Suprapubic skin (tissue), 4 donors: ENCODE measurements around the gene FAM229B.
A peak's percentile ranks its signal among the peaks of the same experiment; 100 is the strongest.

Source experiments
- POLR2A ChIP-seq, 2 donors: fragments of 450-650 bp; IDR thresholded peaks; one replicate each; pipeline ENCODE4 v1.6.1; 2017; ENCODE audit warnings: antibody characterized with exemption in 2 of 2, mild to moderate bottlenecking in 2 of 2, moderate library complexity in 2 of 2
- POLR2AphosphoS5 ChIP-seq, 3 donors: sonication (generic); formaldehyde crosslinking; IDR thresholded peaks; one replicate each; pipeline ENCODE4 v1.6.1; 2017; ENCODE audit warnings: antibody characterized with exemption in 3 of 3
- TF ChIP-seq, protein P1 (sequence below), 2 donors: fragments of 200-600 bp in 1 of 2; fragments of 450-650 bp in 1 of 2; sonication (generic) in 1 of 2; IDR thresholded peaks; one replicate each; pipeline ENCODE4 v1.5.1; 2016 to 2019; ENCODE audit warnings: antibody characterized with exemption in 2 of 2, mild to moderate bottlenecking in 1 of 2, moderate library complexity in 1 of 2

GRCh38 chr6:112038756-112039430 is 48.5 kb upstream of the FAM229B start:
- TF ChIP-seq POLR2A (IDR thresholded peaks at IDR 0.05) (no peak), POLR2AphosphoS5 (IDR thresholded peaks at IDR 0.05) (peak in 1 of 3 donors; percentile 28)
- TF ChIP-seq, protein P1, sequence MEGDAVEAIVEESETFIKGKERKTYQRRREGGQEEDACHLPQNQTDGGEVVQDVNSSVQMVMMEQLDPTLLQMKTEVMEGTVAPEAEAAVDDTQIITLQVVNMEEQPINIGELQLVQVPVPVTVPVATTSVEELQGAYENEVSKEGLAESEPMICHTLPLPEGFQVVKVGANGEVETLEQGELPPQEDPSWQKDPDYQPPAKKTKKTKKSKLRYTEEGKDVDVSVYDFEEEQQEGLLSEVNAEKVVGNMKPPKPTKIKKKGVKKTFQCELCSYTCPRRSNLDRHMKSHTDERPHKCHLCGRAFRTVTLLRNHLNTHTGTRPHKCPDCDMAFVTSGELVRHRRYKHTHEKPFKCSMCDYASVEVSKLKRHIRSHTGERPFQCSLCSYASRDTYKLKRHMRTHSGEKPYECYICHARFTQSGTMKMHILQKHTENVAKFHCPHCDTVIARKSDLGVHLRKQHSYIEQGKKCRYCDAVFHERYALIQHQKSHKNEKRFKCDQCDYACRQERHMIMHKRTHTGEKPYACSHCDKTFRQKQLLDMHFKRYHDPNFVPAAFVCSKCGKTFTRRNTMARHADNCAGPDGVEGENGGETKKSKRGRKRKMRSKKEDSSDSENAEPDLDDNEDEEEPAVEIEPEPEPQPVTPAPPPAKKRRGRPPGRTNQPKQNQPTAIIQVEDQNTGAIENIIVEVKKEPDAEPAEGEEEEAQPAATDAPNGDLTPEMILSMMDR (IDR thresholded peaks at IDR 0.05), result no peak
